ENCODE results near the gene DENND2A.

DNA sequence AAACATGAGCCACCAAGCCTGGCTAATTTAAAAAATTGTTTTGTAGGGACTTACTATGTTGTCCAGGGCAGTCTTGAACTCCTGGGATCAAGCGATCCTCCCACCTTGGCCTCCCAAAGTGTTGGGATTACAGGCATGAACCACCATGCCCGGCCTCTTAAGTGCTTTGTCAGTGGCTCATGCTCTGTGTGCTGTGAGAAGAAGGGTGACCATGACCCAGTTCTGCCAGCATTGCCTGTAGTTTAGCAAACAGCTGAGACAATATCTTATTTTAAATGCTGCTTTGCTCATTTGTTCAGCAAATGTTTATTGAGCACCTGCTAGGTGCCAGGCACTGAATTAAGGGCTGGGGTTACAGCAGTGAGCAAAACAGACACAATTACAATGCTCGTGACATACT, 41.2 kb upstream of the DENND2A start:
- TF ChIP-seq CTCF (IDR thresholded peaks at IDR 0.05; ENCODE audit: low read depth, low read length, missing input control) (no peak), REST (IDR thresholded peaks at IDR 0.05) (no peak), ZBTB33 (IDR thresholded peaks at IDR 0.05) (no peak), YY1 (IDR thresholded peaks at IDR 0.05) (no peak), RAD21 (IDR thresholded peaks at IDR 0.05) (no peak), TAF1 (conservative IDR thresholded peaks at IDR 0.05) (no peak), RXRA (IDR thresholded peaks at IDR 0.05) (no peak)
- TF ChIP-seq, protein P1, sequence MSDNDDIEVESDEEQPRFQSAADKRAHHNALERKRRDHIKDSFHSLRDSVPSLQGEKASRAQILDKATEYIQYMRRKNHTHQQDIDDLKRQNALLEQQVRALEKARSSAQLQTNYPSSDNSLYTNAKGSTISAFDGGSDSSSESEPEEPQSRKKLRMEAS (IDR thresholded peaks at IDR 0.05): no peak
- TF ChIP-seq, protein P2, sequence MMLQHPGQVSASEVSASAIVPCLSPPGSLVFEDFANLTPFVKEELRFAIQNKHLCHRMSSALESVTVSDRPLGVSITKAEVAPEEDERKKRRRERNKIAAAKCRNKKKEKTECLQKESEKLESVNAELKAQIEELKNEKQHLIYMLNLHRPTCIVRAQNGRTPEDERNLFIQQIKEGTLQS (IDR thresholded peaks at IDR 0.05): no peak

All from liver (tissue), 3 donors.